KOPT-K1 (cell line): ENCODE data around the gene BOD1L1.
"Not testable (repeated sequence)": the region's sequence is repeated elsewhere in the genome, so short reads cannot be mapped to it uniquely, and the experiment has no call there.

Experiments used
- H3K27ac ChIP-seq: fragments of 200-600 bp; sonication (generic); 2 replicates; pipeline ENCODE4 v1.5.1; 2016; ENCODE audit warnings: antibody characterized with exemption, mild to moderate bottlenecking, low read depth, low read length; ENCODE audit not compliant: poor library complexity, severe bottlenecking
- H3K36me3 ChIP-seq: fragments of 200-600 bp; sonication (generic); 2 replicates; pipeline ENCODE4 v1.5.1; 2017; ENCODE audit warnings: antibody characterized with exemption, mild to moderate bottlenecking, low read length, moderate library complexity; ENCODE audit not compliant: insufficient read depth
- H3K9me3 ChIP-seq: fragments of 200-600 bp; sonication (generic); 2 replicates; pipeline ENCODE4 v1.5.1; 2017; ENCODE audit warnings: antibody characterized with exemption, low read length, mild to moderate bottlenecking; ENCODE audit not compliant: insufficient read depth, poor library complexity, severe bottlenecking

Gene BOD1L1

GRCh38 chr4:13597604-13598003 lies 29.9 kb downstream of the BOD1L1 start:
- no peaks in the 10 kb centered on the region for H3K9me3 ChIP-seq
- H3K27ac ChIP-seq, result no peak overlapping the region
- H3K36me3 ChIP-seq, result peaks cover 98% of the 10 kb centered on the region

- Histone ChIP-seq H3K36me3 (peaks cover 98% of the 10 kb centered on the region), H3K27ac (no peak overlapping the region), H3K9me3 (no peaks in the 10 kb centered on the region)
Observed at GRCh38 chr4:13597141-13597540, 30.4 kb downstream of the BOD1L1 start.

- peaks cover 94% of the 10 kb centered on the region for H3K36me3 ChIP-seq
- H3K27ac ChIP-seq, result no peak overlapping the region
- H3K9me3 ChIP-seq, result no peaks in the 10 kb centered on the region
Observed at GRCh38 chr4:13592220-13592619, 35.3 kb downstream of the BOD1L1 start.

GRCh38 chr4:13590766-13591165 lies 36.8 kb downstream of the BOD1L1 start:
- Histone ChIP-seq H3K36me3 (peaks cover 93% of the 10 kb centered on the region), H3K9me3 (no peaks in the 10 kb centered on the region), H3K27ac (no peak overlapping the region)

GRCh38 chr4:13588954-13589353 lies 38.6 kb downstream of the BOD1L1 start:
- Histone ChIP-seq H3K9me3 (no peaks in the 10 kb centered on the region), H3K27ac (no peak overlapping the region), H3K36me3 (peaks cover 93% of the 10 kb centered on the region)

GRCh38 chr4:13584481-13584880 lies 43.0 kb downstream of the BOD1L1 start:
- Histone ChIP-seq H3K27ac (no peak overlapping the region), H3K9me3 (no peaks in the 10 kb centered on the region), H3K36me3 (peaks cover 93% of the 10 kb centered on the region)

- Histone ChIP-seq H3K9me3 (no peaks in the 10 kb centered on the region), H3K36me3 (peaks cover 91% of the 10 kb centered on the region), H3K27ac (no peak overlapping the region)
Observed at GRCh38 chr4:13580036-13580435, 47.5 kb downstream of the BOD1L1 start.

GRCh38 chr4:13577660-13578059 lies 49.9 kb downstream of the BOD1L1 start:
- H3K9me3 ChIP-seq, result no peaks in the 10 kb centered on the region
- H3K36me3 ChIP-seq, result peaks cover 91% of the 10 kb centered on the region
- no peak overlapping the region for H3K27ac ChIP-seq

GRCh38 chr4:13570916-13571315 lies 56.6 kb downstream of the BOD1L1 start:
- Histone ChIP-seq H3K36me3 (peaks cover 80% of the 10 kb centered on the region), H3K27ac (no peak overlapping the region), H3K9me3 (no peaks in the 10 kb centered on the region)

- peaks cover 49% of the 10 kb centered on the region for H3K36me3 ChIP-seq
- no peak overlapping the region for H3K27ac ChIP-seq
- no peaks in the 10 kb centered on the region for H3K9me3 ChIP-seq
Observed at GRCh38 chr4:13567125-13567524, 60.4 kb downstream of the BOD1L1 start.

GRCh38 chr4:13562876-13563275 lies 64.6 kb downstream of the BOD1L1 start:
- H3K36me3 ChIP-seq, result peaks cover 10% of the 10 kb centered on the region
- H3K27ac ChIP-seq, result no peak overlapping the region
- H3K9me3 ChIP-seq, result no peaks in the 10 kb centered on the region

- Histone ChIP-seq H3K36me3 (no peaks in the 10 kb centered on the region), H3K27ac (no peak overlapping the region), H3K9me3 (no peaks in the 10 kb centered on the region)
Observed at GRCh38 chr4:13561673-13562072, 65.9 kb downstream of the BOD1L1 start.

- not testable (repeated sequence) for H3K27ac ChIP-seq, H3K9me3 ChIP-seq, H3K36me3 ChIP-seq
Observed at GRCh38 chr4:13560111-13560510, 67.4 kb downstream of the BOD1L1 start.

- no peaks in the 10 kb centered on the region for H3K36me3 ChIP-seq
- H3K9me3 ChIP-seq, result no peaks in the 10 kb centered on the region
- no peak overlapping the region for H3K27ac ChIP-seq
Observed at GRCh38 chr4:13559413-13559812, 68.1 kb downstream of the BOD1L1 start.

- H3K36me3 ChIP-seq, result no peaks in the 10 kb centered on the region
- H3K9me3 ChIP-seq, result no peaks in the 10 kb centered on the region
- no peak overlapping the region for H3K27ac ChIP-seq
Observed at GRCh38 chr4:13558881-13559280, 68.6 kb downstream of the BOD1L1 start.

- H3K36me3 ChIP-seq, result no peaks in the 10 kb centered on the region
- H3K27ac ChIP-seq, result no peak overlapping the region
- H3K9me3 ChIP-seq, result no peaks in the 10 kb centered on the region
Observed at GRCh38 chr4:13555325-13555724, 72.2 kb downstream of the BOD1L1 start.

GRCh38 chr4:13553081-13553480 lies 74.4 kb downstream of the BOD1L1 start:
- no peaks in the 10 kb centered on the region for H3K36me3 ChIP-seq
- no peak overlapping the region for H3K27ac ChIP-seq
- H3K9me3 ChIP-seq, result no peaks in the 10 kb centered on the region
